Thyroid gland (tissue), 4 donors: ENCODE results near the gene PPP2R5B.

ENCODE experiments used
- CTCF ChIP-seq, 6 experiments: fragments of 200-600 bp in 3 of 6; fragments of 450-650 bp in 3 of 6; sonication (generic) in 3 of 6; IDR thresholded peaks; one replicate each; pipeline ENCODE4 v1.5.1; 2016 to 2019; ENCODE audit warnings: antibody characterized with exemption in 6 of 6, mild to moderate bottlenecking in 2 of 6, inconsistent platforms in 1 of 6, moderate library complexity in 1 of 6
- POLR2A ChIP-seq, 2 donors: fragments of 450-650 bp; IDR thresholded peaks; one replicate each; pipeline ENCODE4 v1.6.1; 2017; ENCODE audit warnings: antibody characterized with exemption in 2 of 2, mild to moderate bottlenecking in 2 of 2, moderate library complexity in 1 of 2

- TF ChIP-seq CTCF (IDR thresholded peaks at IDR 0.05) (no peak), POLR2A (IDR thresholded peaks at IDR 0.05) (no peak)
Measured at GRCh38 chr11:64881476-64881875, 43.0 kb upstream of the PPP2R5B start.
